C1 segment of cervical spinal cord (tissue), 14 donors: ENCODE measurements around the gene SMARCE1.
"Not testable (repeated sequence)": the region's sequence is repeated elsewhere in the genome, so short reads cannot be mapped to it uniquely, and the experiment has no call there.

Experiments used
- DNase-seq, 14 donors: peaks; one replicate each; lab custom pipeline; 2025; lab: John Stamatoyannopoulos, UW

SMARCE1 gene

GRCh38 chr17:40586264-40586663 is 61.4 kb downstream of the SMARCE1 start:
- not testable (repeated sequence) for DNase-seq

- DNase-seq, result not testable (repeated sequence)
Measured at GRCh38 chr17:40584950-40585349, 62.7 kb downstream of the SMARCE1 start.

GRCh38 chr17:40582328-40582901 is 65.2 kb downstream of the SMARCE1 start:
- DNase-seq, result no peak

- no peak for DNase-seq
Measured at GRCh38 chr17:40580140-40580539, 67.5 kb downstream of the SMARCE1 start.

- no peak for DNase-seq
Measured at GRCh38 chr17:40579471-40579870, 68.1 kb downstream of the SMARCE1 start.

GRCh38 chr17:40577611-40578065 is 70.0 kb downstream of the SMARCE1 start:
- DNase-seq, result no peak

- DNase-seq, result no peak
Measured at GRCh38 chr17:40576113-40576740, 71.4 kb downstream of the SMARCE1 start.
